Hepatocyte (in vitro differentiated cells): ENCODE measurements around the gene OR10A3. TPM values are rescaled to one million over a fixed set of nuclear protein-coding genes. Genes with fewer than 3 reads are reported as not detected.

Source experiments
- DNase-seq: peaks from one replicate; pipeline ENCODE4 v3.0.0-alpha.2; 2016; ENCODE audit warnings: low spot score
- H2AFZ ChIP-seq: fragments of 200-600 bp; sonication (generic); 2 replicates; pipeline ENCODE4 v1.6.0; 2016; ENCODE audit warnings: antibody characterized with exemption, mild to moderate bottlenecking
- H3K27ac ChIP-seq: fragments of 200-600 bp; sonication (generic); 2 replicates; pipeline ENCODE4 v1.5.1; 2016; ENCODE audit warnings: mild to moderate bottlenecking
- H3K27me3 ChIP-seq: fragments of 200-600 bp; sonication (generic); 2 replicates; pipeline ENCODE4 v1.6.1; 2016
- H3K36me3 ChIP-seq: fragments of 200-600 bp; sonication (generic); replicated peaks from 2 replicates; pipeline ENCODE4 v1.5.1; 2016; ENCODE audit warnings: low read depth; ENCODE audit not compliant: insufficient read depth
- H3K4me1 ChIP-seq: fragments of 200-600 bp; sonication (generic); 2 replicates; pipeline ENCODE4 v1.5.1; 2016; ENCODE audit warnings: mild to moderate bottlenecking, moderate library complexity; ENCODE audit not compliant: insufficient read depth
- H3K4me2 ChIP-seq: fragments of 200-600 bp; sonication (generic); 2 replicates; pipeline ENCODE4 v1.6.0; 2016
- H3K4me3 ChIP-seq: fragments of 200-600 bp; sonication (generic); 2 replicates; pipeline ENCODE4 v1.5.1; 2016; ENCODE audit warnings: mild to moderate bottlenecking
- H3K79me2 ChIP-seq: fragments of 200-600 bp; sonication (generic); 2 replicates; pipeline ENCODE4 v1.6.0; 2017; ENCODE audit warnings: mild to moderate bottlenecking
- H3K9me2 ChIP-seq: fragments of 200-600 bp; sonication (generic); replicated peaks from 2 replicates; pipeline ENCODE4 v1.6.0; 2017; ENCODE audit warnings: mild to moderate bottlenecking; ENCODE audit not compliant: insufficient read depth
- H3K9me3 ChIP-seq: fragments of 200-600 bp; sonication (generic); 2 replicates; pipeline ENCODE4 v1.5.1; 2016; ENCODE audit warnings: low read depth, mild to moderate bottlenecking
- H4K20me1 ChIP-seq: fragments of 200-600 bp; sonication (generic); 2 replicates; pipeline ENCODE4 v1.6.0; 2016; ENCODE audit warnings: mild to moderate bottlenecking; ENCODE audit not compliant: insufficient read depth, poor library complexity, severe bottlenecking
- CTCF ChIP-seq: fragments of 200-600 bp; sonication (generic); IDR thresholded peaks from 2 replicates; pipeline ENCODE4 v1.5.1; 2016; ENCODE audit warnings: antibody characterized with exemption, mild to moderate bottlenecking; ENCODE audit not compliant: poor library complexity
- EZH2 ChIP-seq: fragments of 200-600 bp; sonication (generic); IDR thresholded peaks from 2 replicates; pipeline ENCODE4 v1.6.1; 2016; ENCODE audit warnings: antibody characterized with exemption, mild to moderate bottlenecking, borderline replicate concordance
- EZH2phosphoT487 ChIP-seq: fragments of 200-600 bp; sonication (generic); IDR thresholded peaks from one replicate; pipeline ENCODE4 v1.6.1; 2018; ENCODE audit warnings: antibody characterized with exemption, mild to moderate bottlenecking, low read depth, moderate library complexity; ENCODE audit not compliant: unreplicated experiment, severe bottlenecking
- WGBS: methylation state at CpG from one replicate; pipeline ENCODE4 v1.1.6; 2016; ENCODE audit warnings: low lambda C conversion rate; ENCODE audit errors: missing lambda C conversion rate; 5-methylcytosine and 5-hydroxymethylcytosine counted together
- polyA plus RNA-seq: library from polyadenylated mRNA; unstranded; fragments of >200 nt; fragmentation: Nextera tagmentation; extraction: Ambion mirVana; gene quantifications from 2 replicates; pipeline ENCODE4 v1.2.1, GENCODE V29; 2016
- total RNA-seq: library from RNA; depleted of rRNA; stranded (reverse); fragments of >200 nt; gene quantifications from 2 replicates; pipeline ENCODE4 v1.2.3, GENCODE V29; 2014

Gene OR10A3
- total and polyA plus RNA-seq, 2 experiments from 2014 or later, result not detected

- no peaks in the 10 kb centered on the region for H3K36me3 ChIP-seq
- H3K27me3 ChIP-seq, result no peaks in the 10 kb centered on the region
- H4K20me1 ChIP-seq, result no peaks in the 10 kb centered on the region
- DNase-seq, result no peak
- no peak for TF ChIP-seq CTCF
- TF ChIP-seq EZH2, result no peak
- no peak for TF ChIP-seq EZH2phosphoT487
- no peaks in the 10 kb centered on the region for H3K9me3 ChIP-seq
- no peak overlapping the region for H3K4me2 ChIP-seq
- H3K79me2 ChIP-seq, result peaks cover 2% of the 10 kb centered on the region
- no peak overlapping the region for H2AFZ ChIP-seq
- H3K27ac ChIP-seq, result no peak overlapping the region
- peaks cover 5% of the 10 kb centered on the region for H3K4me1 ChIP-seq
- WGBS, result 74% methylated on average over 1 of the region's 1 CpG
- no peak overlapping the region for H3K4me3 ChIP-seq
- no peaks in the 10 kb centered on the region for H3K9me2 ChIP-seq
Measured at GRCh38 chr11:7982582-7983119, 41.1 kb upstream of the OR10A3 start.

DNA sequence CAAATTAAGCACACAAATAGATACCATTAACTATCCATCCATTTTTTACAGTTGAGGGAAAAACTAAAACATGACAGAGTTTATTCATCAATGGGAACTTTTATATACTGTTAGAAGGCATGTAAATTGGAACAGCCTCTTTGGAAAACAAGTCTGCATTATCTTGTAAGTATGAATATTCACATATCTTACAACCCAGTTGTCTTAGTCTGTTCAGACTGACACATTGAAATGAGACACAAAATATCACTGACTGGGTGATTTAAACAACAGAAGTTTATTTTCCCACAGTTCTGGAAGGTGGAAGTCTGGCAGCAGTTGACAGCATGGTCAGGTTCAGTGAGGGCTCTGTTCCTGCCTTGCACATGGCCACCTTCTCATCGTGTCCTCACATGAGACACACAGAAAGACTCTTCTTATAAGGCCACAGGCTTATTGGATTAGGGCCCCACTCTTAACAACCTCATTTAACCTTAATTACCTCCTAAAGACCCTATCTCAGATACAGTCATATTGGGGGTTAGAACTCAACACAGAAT lies 40.2 kb upstream of the OR10A3 start:
- DNase-seq, result no peak
- H3K4me2 ChIP-seq, result no peak overlapping the region
- H3K9me3 ChIP-seq, result no peaks in the 10 kb centered on the region
- peaks cover 5% of the 10 kb centered on the region for H3K4me1 ChIP-seq
- H2AFZ ChIP-seq, result no peak overlapping the region
- no peaks in the 10 kb centered on the region for H4K20me1 ChIP-seq
- 82% methylated on average over 1 of the region's 1 CpG for WGBS
- TF ChIP-seq EZH2 (no peak), CTCF (no peak), EZH2phosphoT487 (no peak)
- H3K79me2 ChIP-seq, result no peaks in the 10 kb centered on the region
- H3K27ac ChIP-seq, result no peak overlapping the region
- H3K36me3 ChIP-seq, result no peaks in the 10 kb centered on the region
- H3K4me3 ChIP-seq, result no peak overlapping the region
- H3K9me2 ChIP-seq, result no peaks in the 10 kb centered on the region
- H3K27me3 ChIP-seq, result no peaks in the 10 kb centered on the region

GRCh38 chr11:7977232-7977917 lies 35.9 kb upstream of the OR10A3 start:
- Histone ChIP-seq H2AFZ (no peak overlapping the region), H4K20me1 (no peaks in the 10 kb centered on the region), H3K36me3 (no peaks in the 10 kb centered on the region), H3K9me3 (no peaks in the 10 kb centered on the region), H3K4me2 (no peak overlapping the region), H3K4me3 (no peak overlapping the region), H3K27ac (no peak overlapping the region), H3K27me3 (no peaks in the 10 kb centered on the region), H3K9me2 (no peaks in the 10 kb centered on the region), H3K4me1 (no peaks in the 10 kb centered on the region), H3K79me2 (no peaks in the 10 kb centered on the region)
- DNase-seq, result no peak
- TF ChIP-seq EZH2phosphoT487, result no peak
- TF ChIP-seq EZH2, result no peak
- TF ChIP-seq CTCF, result no peak
- 78% methylated on average over 5 of the region's 5 CpGs for WGBS
